Neural cell (in vitro differentiated cells): ENCODE measurements around the gene DCLK1. TPM values are rescaled to one million over a fixed set of nuclear protein-coding genes. Genes with fewer than 3 reads are reported as not detected.

ENCODE experiments used
- H2AFZ ChIP-seq: fragments of 200-600, 300-800 bp; sonication (generic), shearing (Covaris generic); 2 replicates; pipeline ENCODE4 v1.6.0; 2014; ENCODE audit warnings: low read depth, mild to moderate bottlenecking, antibody characterized with exemption, low read length, moderate library complexity
- H3F3A ChIP-seq: fragments of 200-600 bp; shearing (Covaris generic); 2 replicates; pipeline ENCODE4 v1.6.1; 2016; ENCODE audit warnings: mild to moderate bottlenecking, moderate library complexity, mixed read lengths, antibody characterized with exemption, low read length; ENCODE audit not compliant: insufficient read depth, poor library complexity, severe bottlenecking
- H3K27ac ChIP-seq: fragments of 200-600, 300-800 bp; sonication (generic), shearing (Covaris generic); 2 replicates; pipeline ENCODE4 v1.5.1; 2014; ENCODE audit warnings: mild to moderate bottlenecking, low read length, moderate library complexity
- H3K27me3 ChIP-seq: fragments of 300-800, 200-600 bp; sonication (generic), shearing (Covaris generic); 2 replicates; pipeline ENCODE4 v1.6.0; 2014; ENCODE audit warnings: mild to moderate bottlenecking, low read depth, low read length, moderate library complexity; ENCODE audit not compliant: insufficient read depth
- H3K36me3 ChIP-seq: fragments of 300-800, 200-600 bp; sonication (generic), shearing (Covaris generic); 2 replicates; pipeline ENCODE4 v1.5.1; 2014; ENCODE audit warnings: mild to moderate bottlenecking, antibody characterized with exemption, low read length, moderate library complexity; ENCODE audit not compliant: insufficient read depth
- H3K4me2 ChIP-seq: fragments of 300-800, 200-600 bp; sonication (generic), shearing (Covaris generic); 2 replicates; pipeline ENCODE4 v1.6.0; 2014; ENCODE audit warnings: mild to moderate bottlenecking, low read length
- H3K4me3 ChIP-seq: fragments of 300-800, 200-600 bp; sonication (generic), shearing (Covaris generic); 2 replicates; pipeline ENCODE4 v1.5.1; 2014; ENCODE audit warnings: mild to moderate bottlenecking, low read length, moderate library complexity
- H3K79me2 ChIP-seq: fragments of 200-600 bp; shearing (Covaris generic); replicated peaks from 2 replicates; pipeline ENCODE4 v1.6.0; 2014; ENCODE audit warnings: mild to moderate bottlenecking, low read length, moderate library complexity; ENCODE audit not compliant: insufficient read depth
- H3K9ac ChIP-seq: fragments of 300-800, 200-600 bp; sonication (generic), shearing (Covaris generic); 2 replicates; pipeline ENCODE4 v1.6.1; 2016; ENCODE audit warnings: mild to moderate bottlenecking, low read length, mixed read lengths
- H3K9me2 ChIP-seq: fragments of 200-600 bp; shearing (Covaris generic); 2 replicates; pipeline ENCODE4 v1.6.1; 2016; ENCODE audit warnings: mild to moderate bottlenecking, low read length, mixed read lengths; ENCODE audit not compliant: insufficient read depth
- H3K9me3 ChIP-seq: fragments of 200-600, 300-800 bp; sonication (generic), shearing (Covaris generic); 2 replicates; pipeline ENCODE4 v1.6.1; 2016; ENCODE audit warnings: mild to moderate bottlenecking, mixed run types, low read length, moderate library complexity, mixed read lengths
- H4K20me1 ChIP-seq: fragments of 200-600 bp; shearing (Covaris generic); 2 replicates; pipeline ENCODE4 v1.6.1; 2016; ENCODE audit warnings: mild to moderate bottlenecking, mixed run types; ENCODE audit not compliant: insufficient read depth
- EP300 ChIP-seq: fragments of 450-650 bp; conservative IDR thresholded peaks from 2 replicates; pipeline ENCODE4 v1.6.1; 2014; ENCODE audit warnings: antibody characterized with exemption, mild to moderate bottlenecking, moderate library complexity; ENCODE audit not compliant: poor library complexity, severe bottlenecking
- EZH2 ChIP-seq: fragments of 200-600, 300-800 bp; shearing (Covaris generic), sonication (generic); IDR thresholded peaks from 2 replicates; pipeline ENCODE4 v1.6.1; 2014; ENCODE audit warnings: antibody characterized with exemption, low read length, borderline replicate concordance, mild to moderate bottlenecking; ENCODE audit not compliant: insufficient read depth, poor library complexity, severe bottlenecking
- POLR2AphosphoS5 ChIP-seq: IDR thresholded peaks from 2 replicates; pipeline ENCODE4 v1.6.1; 2012
- RAD21 ChIP-seq: fragments of 450-650 bp; conservative IDR thresholded peaks from 2 replicates; pipeline ENCODE4 v1.6.1; 2014; ENCODE audit warnings: antibody characterized with exemption, mild to moderate bottlenecking, moderate library complexity
- SMC3 ChIP-seq: fragments of 450-650 bp; conservative IDR thresholded peaks from 2 replicates; pipeline ENCODE4 v1.6.1; 2014; ENCODE audit warnings: antibody characterized with exemption, mild to moderate bottlenecking, moderate library complexity; ENCODE audit not compliant: poor library complexity
- polyA plus RNA-seq: library from polyadenylated mRNA; depleted of rRNA; stranded (reverse); fragments of >200 nt; gene quantifications from 2 replicates; pipeline ENCODE4 v1.2.3, GENCODE V29; 2014
- TF ChIP-seq, protein P1 (sequence below): IDR thresholded peaks from 2 replicates; pipeline ENCODE4 v1.6.1; 2012; ENCODE audit warnings: borderline replicate concordance
- TF ChIP-seq, protein P2 (sequence below): fragments of 450-650 bp; IDR thresholded peaks from 2 replicates; pipeline ENCODE4 v1.5.1; 2014; ENCODE audit warnings: antibody characterized with exemption, mild to moderate bottlenecking, moderate library complexity; ENCODE audit not compliant: poor library complexity, severe bottlenecking

The DCLK1 gene
- polyA plus RNA-seq, 1 donor from 2014 or later, result 124 TPM

DNA sequence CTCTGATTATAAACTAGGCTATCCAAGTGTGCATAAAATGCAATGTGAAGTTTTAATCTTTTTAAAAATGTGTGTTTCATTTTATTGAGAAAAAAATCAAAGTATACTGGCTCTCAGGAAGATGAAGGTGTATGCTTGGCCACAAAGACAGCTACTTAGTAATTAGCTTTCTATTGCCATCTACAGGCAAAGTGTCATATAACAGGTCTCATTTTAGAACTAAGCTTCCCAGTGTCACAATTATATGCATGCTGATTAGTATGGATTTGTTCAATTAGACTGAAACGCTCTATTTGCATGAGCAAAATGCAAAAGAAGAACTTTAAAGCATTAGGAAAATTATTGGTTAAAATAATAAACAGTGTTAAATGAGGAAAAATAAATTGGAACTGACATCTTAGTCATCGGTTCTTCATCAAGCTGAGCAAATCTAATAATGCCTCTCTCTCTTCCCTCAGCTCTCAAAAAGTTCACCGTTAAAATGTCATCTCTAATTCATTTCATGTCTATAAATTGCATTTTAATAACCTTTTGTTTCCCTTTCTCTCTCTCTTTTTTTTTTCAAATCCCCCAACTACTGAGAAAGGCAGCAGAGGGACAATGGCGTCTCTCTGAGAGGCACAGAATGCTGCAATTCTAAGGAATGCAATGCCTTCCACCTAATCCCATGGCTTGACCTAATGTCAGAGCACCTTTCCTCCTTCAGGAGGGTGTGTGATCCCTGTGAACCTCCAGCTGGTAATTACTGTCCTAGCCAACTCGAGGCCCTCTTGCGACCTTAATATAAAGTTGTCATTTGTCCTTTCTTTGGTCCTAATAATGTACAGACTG, 341.6 kb downstream of the DCLK1 start:
- no peak overlapping the region for H3K9ac ChIP-seq
- peak overlapping the region; percentile 34 for H3K27ac ChIP-seq

DNA sequence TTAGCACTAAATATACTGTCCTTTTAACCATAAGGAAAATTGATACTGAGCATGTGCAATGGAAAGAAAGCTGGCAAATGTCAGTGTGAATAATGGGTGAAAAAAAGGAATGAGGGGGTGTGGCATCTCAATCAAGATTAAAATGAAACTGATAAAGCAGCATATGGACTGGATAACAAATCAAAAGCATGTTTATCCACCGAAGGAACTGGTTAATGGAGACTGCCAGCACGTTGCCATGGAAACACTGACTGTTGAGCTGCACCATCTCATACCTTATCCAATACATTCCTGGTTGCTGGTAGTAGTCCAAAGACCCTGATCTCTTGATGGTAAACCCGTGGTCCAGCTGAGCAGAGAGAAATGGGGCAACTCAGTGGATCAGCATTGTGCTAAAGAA, 343.2 kb downstream of the DCLK1 start:
- Histone ChIP-seq H3K36me3 (peaks cover 13% of the 10 kb centered on the region), H3K27ac (peak overlapping the region; percentile 57), H3F3A (peaks cover 3% of the 10 kb centered on the region), H3K9ac (no peak overlapping the region), H3K4me3 (peak overlapping the region; percentile 20), H4K20me1 (no peaks in the 10 kb centered on the region), H3K9me3 (no peaks in the 10 kb centered on the region), H3K4me2 (peak overlapping the region; percentile 25), H3K27me3 (no peaks in the 10 kb centered on the region), H2AFZ (no peak overlapping the region), H3K9me2 (no peaks in the 10 kb centered on the region), H3K79me2 (no peaks in the 10 kb centered on the region)
- TF ChIP-seq SMC3 (peak; percentile 10), EP300 (peak; percentile 19)
- TF ChIP-seq, protein P1, sequence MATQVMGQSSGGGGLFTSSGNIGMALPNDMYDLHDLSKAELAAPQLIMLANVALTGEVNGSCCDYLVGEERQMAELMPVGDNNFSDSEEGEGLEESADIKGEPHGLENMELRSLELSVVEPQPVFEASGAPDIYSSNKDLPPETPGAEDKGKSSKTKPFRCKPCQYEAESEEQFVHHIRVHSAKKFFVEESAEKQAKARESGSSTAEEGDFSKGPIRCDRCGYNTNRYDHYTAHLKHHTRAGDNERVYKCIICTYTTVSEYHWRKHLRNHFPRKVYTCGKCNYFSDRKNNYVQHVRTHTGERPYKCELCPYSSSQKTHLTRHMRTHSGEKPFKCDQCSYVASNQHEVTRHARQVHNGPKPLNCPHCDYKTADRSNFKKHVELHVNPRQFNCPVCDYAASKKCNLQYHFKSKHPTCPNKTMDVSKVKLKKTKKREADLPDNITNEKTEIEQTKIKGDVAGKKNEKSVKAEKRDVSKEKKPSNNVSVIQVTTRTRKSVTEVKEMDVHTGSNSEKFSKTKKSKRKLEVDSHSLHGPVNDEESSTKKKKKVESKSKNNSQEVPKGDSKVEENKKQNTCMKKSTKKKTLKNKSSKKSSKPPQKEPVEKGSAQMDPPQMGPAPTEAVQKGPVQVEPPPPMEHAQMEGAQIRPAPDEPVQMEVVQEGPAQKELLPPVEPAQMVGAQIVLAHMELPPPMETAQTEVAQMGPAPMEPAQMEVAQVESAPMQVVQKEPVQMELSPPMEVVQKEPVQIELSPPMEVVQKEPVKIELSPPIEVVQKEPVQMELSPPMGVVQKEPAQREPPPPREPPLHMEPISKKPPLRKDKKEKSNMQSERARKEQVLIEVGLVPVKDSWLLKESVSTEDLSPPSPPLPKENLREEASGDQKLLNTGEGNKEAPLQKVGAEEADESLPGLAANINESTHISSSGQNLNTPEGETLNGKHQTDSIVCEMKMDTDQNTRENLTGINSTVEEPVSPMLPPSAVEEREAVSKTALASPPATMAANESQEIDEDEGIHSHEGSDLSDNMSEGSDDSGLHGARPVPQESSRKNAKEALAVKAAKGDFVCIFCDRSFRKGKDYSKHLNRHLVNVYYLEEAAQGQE, result no peak

More for the DNA sequence above, 341.6 kb downstream of the DCLK1 start:
- H3K4me2 ChIP-seq, result no peak overlapping the region
- H3K27me3 ChIP-seq, result no peaks in the 10 kb centered on the region
- peaks cover 3% of the 10 kb centered on the region for H3F3A ChIP-seq
- TF ChIP-seq, protein P1, result no peak
- TF ChIP-seq RAD21 (peak; percentile 78), EZH2 (no peak), SMC3 (peak; percentile 64), POLR2AphosphoS5 (no peak)
- TF ChIP-seq, protein P2, sequence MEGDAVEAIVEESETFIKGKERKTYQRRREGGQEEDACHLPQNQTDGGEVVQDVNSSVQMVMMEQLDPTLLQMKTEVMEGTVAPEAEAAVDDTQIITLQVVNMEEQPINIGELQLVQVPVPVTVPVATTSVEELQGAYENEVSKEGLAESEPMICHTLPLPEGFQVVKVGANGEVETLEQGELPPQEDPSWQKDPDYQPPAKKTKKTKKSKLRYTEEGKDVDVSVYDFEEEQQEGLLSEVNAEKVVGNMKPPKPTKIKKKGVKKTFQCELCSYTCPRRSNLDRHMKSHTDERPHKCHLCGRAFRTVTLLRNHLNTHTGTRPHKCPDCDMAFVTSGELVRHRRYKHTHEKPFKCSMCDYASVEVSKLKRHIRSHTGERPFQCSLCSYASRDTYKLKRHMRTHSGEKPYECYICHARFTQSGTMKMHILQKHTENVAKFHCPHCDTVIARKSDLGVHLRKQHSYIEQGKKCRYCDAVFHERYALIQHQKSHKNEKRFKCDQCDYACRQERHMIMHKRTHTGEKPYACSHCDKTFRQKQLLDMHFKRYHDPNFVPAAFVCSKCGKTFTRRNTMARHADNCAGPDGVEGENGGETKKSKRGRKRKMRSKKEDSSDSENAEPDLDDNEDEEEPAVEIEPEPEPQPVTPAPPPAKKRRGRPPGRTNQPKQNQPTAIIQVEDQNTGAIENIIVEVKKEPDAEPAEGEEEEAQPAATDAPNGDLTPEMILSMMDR, result peak; percentile 82
- H3K9me2 ChIP-seq, result no peaks in the 10 kb centered on the region
- H4K20me1 ChIP-seq, result no peaks in the 10 kb centered on the region
- H3K36me3 ChIP-seq, result peaks cover 11% of the 10 kb centered on the region
- no peaks in the 10 kb centered on the region for H3K9me3 ChIP-seq
- H3K4me3 ChIP-seq, result no peak overlapping the region
- H3K79me2 ChIP-seq, result no peaks in the 10 kb centered on the region
- no peak overlapping the region for H2AFZ ChIP-seq
